ENCODE results near the gene GJA5.

GJA5 gene

DNA sequence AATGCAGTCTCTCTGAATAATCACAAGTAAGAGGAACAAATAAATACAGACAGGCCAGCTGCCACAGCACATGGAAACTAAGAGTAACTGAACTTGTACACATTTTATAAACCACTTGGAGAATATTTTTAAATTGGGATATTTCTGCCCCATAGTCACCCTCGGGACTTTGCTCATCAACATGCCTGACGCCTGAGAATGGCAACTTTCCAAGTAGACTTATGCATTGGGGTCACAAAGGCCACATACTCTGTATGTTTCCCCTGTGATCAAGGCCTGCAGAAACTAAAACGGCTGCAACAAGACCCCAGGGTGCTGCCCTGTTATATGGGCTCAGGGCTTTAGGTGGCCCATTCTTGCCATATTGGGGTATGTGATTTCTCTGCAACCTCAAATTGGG lies 38.3 kb upstream of the GJA5 start:
- H3K4me3 ChIP-seq (replicated peaks in 1 of 2; ENCODE audit: low read depth in 2 of 2, low read length in 2 of 2) = no peak overlapping the region
- TF ChIP-seq, protein P1, sequence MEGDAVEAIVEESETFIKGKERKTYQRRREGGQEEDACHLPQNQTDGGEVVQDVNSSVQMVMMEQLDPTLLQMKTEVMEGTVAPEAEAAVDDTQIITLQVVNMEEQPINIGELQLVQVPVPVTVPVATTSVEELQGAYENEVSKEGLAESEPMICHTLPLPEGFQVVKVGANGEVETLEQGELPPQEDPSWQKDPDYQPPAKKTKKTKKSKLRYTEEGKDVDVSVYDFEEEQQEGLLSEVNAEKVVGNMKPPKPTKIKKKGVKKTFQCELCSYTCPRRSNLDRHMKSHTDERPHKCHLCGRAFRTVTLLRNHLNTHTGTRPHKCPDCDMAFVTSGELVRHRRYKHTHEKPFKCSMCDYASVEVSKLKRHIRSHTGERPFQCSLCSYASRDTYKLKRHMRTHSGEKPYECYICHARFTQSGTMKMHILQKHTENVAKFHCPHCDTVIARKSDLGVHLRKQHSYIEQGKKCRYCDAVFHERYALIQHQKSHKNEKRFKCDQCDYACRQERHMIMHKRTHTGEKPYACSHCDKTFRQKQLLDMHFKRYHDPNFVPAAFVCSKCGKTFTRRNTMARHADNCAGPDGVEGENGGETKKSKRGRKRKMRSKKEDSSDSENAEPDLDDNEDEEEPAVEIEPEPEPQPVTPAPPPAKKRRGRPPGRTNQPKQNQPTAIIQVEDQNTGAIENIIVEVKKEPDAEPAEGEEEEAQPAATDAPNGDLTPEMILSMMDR (IDR thresholded peaks at IDR 0.05; ENCODE audit: low read depth, low read length) = no peak
- peak in 1 of 2 donors; percentile 39 for DNase-seq (ENCODE audit: low read depth in 2 of 2)

DNA sequence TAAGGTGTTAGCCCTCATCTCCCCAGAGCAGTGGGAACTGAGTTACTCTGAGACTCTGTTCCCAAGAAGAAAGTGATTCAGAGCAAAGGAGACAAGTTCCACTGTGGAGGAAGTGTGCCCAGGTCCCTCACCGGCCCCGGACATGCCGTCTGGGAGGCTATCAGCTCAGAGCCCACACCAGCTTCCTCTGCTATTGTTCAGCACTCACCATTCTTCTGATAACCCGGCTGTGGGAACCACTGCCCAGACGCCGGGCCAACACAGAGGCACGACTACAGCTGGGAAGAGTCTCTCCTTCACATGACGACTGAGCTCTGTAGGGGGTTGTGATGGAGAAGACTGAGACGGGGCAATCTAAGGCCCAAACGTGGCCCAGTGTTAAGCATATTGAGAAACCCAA lies 34.2 kb upstream of the GJA5 start:
- no peak overlapping the region for H3K4me3 ChIP-seq (replicated peaks in 1 of 2; ENCODE audit: low read depth in 2 of 2, low read length in 2 of 2)
- DNase-seq (ENCODE audit: low read depth in 2 of 2) = peak; percentile 25 to 73
- TF ChIP-seq, protein P1 (IDR thresholded peaks at IDR 0.05; ENCODE audit: low read depth, low read length) = no peak

GRCh38 chr1:147791876-147792275 lies 31.5 kb upstream of the GJA5 start:
- H3K4me3 ChIP-seq (replicated peaks in 1 of 2; ENCODE audit: low read depth in 2 of 2, low read length in 2 of 2) = no peak overlapping the region
- no peak for DNase-seq (ENCODE audit: low read depth in 2 of 2)
- TF ChIP-seq, protein P1 (IDR thresholded peaks at IDR 0.05; ENCODE audit: low read depth, low read length) = no peak

DNA sequence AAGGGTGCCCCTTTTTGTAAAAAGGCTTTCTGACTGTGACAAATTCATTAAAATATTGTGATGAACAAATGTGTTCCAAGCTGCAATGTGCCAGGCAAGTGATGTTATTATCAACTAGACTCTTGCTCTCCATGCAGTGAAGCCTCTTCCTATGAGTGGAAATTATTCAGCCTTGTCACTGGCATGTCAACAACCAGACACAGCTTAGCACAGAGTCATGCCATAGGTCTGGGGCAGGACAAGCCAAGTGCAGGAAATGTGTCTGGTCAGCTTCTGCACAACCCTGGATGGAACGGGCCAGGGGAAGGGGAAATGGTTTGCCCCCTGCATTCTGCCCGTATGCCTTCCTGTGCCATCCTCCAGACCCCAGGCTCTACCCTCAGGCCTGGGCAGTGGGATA lies 27.4 kb upstream of the GJA5 start:
- H3K4me3 ChIP-seq (replicated peaks in 1 of 2; ENCODE audit: low read depth in 2 of 2, low read length in 2 of 2) = no peak overlapping the region
- no peak for DNase-seq (ENCODE audit: low read depth in 2 of 2)
- TF ChIP-seq, protein P1 (IDR thresholded peaks at IDR 0.05; ENCODE audit: low read depth, low read length) = no peak

GRCh38 chr1:147786536-147786935 lies 26.1 kb upstream of the GJA5 start:
- TF ChIP-seq, protein P1 (IDR thresholded peaks at IDR 0.05; ENCODE audit: low read depth, low read length) = no peak
- no peak for DNase-seq (ENCODE audit: low read depth in 2 of 2)

DNA sequence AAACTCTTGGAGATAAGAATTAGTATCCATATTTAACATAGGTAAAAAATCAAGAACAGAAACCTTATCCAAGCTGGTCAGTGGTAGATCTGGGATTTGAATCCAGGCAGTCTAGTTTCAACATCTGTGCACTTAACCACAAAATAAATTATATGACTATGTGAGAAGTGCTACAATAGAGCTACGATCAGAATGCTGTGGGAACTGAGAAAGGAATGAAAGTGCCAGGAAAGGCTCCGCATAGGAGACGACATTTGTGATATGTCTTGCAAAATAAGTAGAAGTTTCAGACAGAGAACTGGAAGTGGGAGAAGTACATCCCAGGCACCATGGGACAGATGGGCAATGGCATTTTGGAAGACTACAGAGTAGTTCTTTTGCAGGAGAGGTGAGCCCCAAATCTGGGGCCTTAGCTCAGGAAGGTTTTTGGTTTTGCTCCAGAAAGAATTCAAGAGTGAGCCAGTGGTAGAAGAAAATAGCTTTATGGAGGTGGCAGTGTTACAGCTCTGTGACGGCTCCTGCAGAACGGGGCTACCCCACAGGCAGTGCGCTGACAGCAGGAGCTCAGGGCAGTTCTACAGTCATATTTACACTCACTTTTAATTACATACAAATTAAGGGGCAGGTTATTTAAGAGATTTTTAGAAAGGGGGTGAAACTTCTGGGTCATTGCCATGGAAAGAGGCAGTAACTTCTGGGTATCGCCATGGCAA lies 25.5 kb upstream of the GJA5 start:
- H3K4me3 ChIP-seq (replicated peaks in 1 of 2; ENCODE audit: low read depth in 2 of 2, low read length in 2 of 2) = no peak overlapping the region
- TF ChIP-seq, protein P1 (IDR thresholded peaks at IDR 0.05; ENCODE audit: low read depth, low read length) = no peak
- DNase-seq (ENCODE audit: low read depth in 2 of 2) = no peak

More at GRCh38 chr1:147786536-147786935, 26.1 kb upstream of the GJA5 start:
- no peak overlapping the region for H3K4me3 ChIP-seq (replicated peaks in 1 of 2; ENCODE audit: low read depth in 2 of 2, low read length in 2 of 2)

- TF ChIP-seq, protein P1 (IDR thresholded peaks at IDR 0.05; ENCODE audit: low read depth, low read length) = no peak
- no peak overlapping the region for H3K4me3 ChIP-seq (replicated peaks in 1 of 2; ENCODE audit: low read depth in 2 of 2, low read length in 2 of 2)
- DNase-seq (ENCODE audit: low read depth in 2 of 2) = no peak
Measured at GRCh38 chr1:147784941-147785340, 24.5 kb upstream of the GJA5 start.
